NCI-H460 (cell line): ENCODE data around the gene FOXO3B. TPM values are rescaled to one million over a fixed set of nuclear protein-coding genes. Genes with fewer than 3 reads are reported as not detected.
"Not testable (repeated sequence)": the region's sequence is repeated elsewhere in the genome, so short reads cannot be mapped to it uniquely, and the experiment has no call there.

ENCODE experiments used
- DNase-seq: peaks from one replicate; pipeline ENCODE4 v3.0.0-alpha.2; 2016; ENCODE audit warnings: low read depth; ENCODE audit errors: extremely low read depth
- polyA plus RNA-seq: library from polyadenylated mRNA; depleted of rRNA; stranded (reverse); fragments of >200 nt; gene quantifications from 2 replicates; pipeline ENCODE4 v1.2.3, GENCODE V29; 2014; cell fraction: nucleus; rRNA removed
- total RNA-seq: library from RNA; depleted of rRNA; stranded (reverse); fragments of >200 nt; shearing (Covaris generic); gene quantifications from 2 replicates; pipeline ENCODE4 v1.2.3, GENCODE V29; 2014; rRNA removed

The FOXO3B gene
- total RNA-seq, result 3.4 and 4.1 TPM in 2 replicates
- polyA plus RNA-seq, result 1.7 and 3.5 TPM in 2 replicates

- DNase-seq, result peak; percentile 67
Observed at GRCh38 chr17:18681767-18682571, at the start of gene FOXO3B. Gene FOXO3B, minus strand, starts transcription at chr17:18682314. Its CDS starts 663 bp downstream, at chr17:18681651.

DNA sequence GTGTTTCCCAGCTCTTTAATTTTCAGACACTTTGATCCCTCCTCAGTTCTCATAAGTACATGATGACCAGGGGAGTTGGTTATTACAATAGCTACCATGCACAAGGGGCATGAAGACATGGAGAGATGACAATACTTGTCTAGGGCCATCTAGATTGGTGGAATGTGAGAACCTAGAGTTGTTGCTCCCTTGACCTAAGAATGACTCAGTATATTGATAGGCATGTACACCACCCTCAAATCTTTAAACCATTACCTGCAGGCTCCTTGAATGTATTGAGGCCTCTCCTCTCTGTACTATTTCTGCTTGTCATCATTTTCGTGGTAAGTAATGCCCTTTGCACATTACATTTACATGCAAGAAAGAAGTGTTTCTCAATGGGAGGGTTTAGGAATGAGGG, 41.4 kb upstream of the FOXO3B start:
- not testable (repeated sequence) for DNase-seq

DNA sequence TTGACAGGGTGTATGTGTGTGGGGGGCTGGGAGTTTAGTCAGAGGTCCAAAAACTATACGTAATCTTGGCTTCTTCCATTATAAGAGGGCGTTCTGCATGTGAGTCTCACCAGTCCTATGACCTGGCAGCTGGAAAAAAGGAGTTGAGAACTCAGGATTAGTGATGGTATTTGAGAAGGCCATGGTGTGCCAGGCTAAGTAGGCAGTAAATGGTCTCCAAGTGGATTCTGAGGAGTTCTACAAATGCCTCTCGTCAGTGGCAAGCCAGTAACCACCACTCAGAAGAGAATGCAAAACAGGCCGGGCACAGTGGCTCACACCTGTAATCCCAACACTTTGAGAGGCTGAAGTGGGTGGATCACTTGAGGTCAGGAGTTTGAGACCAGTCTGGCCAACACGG, 40.5 kb upstream of the FOXO3B start:
- not testable (repeated sequence) for DNase-seq

- DNase-seq, result not testable (repeated sequence)
Observed at GRCh38 chr17:18721775-18722547, 39.8 kb upstream of the FOXO3B start.

DNA sequence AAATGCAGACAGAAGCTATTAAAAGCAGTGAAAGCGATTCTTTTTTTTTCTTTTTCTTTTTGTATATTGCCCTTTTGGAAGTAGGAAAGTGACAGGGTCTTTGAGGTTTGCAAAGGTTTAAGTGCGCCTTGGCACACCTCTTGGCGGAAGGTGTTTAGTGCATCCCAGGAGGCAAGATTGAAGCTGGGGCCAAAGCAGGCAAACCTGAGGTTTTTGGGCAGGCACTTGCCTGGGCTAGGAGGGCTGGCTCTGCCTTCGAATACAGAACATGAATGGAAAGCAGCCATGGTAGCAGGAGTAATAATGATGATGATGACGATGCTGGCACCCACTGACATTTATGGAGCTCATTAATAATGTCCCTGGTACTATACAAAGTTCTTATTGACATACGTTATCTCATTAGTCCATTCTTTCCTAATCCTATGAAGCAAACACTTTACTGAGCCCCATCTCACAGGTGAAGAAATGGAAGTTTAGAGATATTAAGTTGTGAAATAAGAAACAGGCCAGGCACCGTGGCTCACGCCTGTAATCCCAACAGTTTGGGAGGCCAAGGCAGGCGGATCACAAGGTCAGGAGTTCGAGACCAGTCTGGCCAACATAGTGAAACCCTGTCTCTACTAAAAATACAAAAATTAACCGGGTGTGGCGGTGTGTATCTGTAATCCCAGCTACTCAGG, 37.5 kb upstream of the FOXO3B start:
- DNase-seq, result not testable (repeated sequence)

- not testable (repeated sequence) for DNase-seq
Observed at GRCh38 chr17:18718643-18719427, 36.7 kb upstream of the FOXO3B start.

DNA sequence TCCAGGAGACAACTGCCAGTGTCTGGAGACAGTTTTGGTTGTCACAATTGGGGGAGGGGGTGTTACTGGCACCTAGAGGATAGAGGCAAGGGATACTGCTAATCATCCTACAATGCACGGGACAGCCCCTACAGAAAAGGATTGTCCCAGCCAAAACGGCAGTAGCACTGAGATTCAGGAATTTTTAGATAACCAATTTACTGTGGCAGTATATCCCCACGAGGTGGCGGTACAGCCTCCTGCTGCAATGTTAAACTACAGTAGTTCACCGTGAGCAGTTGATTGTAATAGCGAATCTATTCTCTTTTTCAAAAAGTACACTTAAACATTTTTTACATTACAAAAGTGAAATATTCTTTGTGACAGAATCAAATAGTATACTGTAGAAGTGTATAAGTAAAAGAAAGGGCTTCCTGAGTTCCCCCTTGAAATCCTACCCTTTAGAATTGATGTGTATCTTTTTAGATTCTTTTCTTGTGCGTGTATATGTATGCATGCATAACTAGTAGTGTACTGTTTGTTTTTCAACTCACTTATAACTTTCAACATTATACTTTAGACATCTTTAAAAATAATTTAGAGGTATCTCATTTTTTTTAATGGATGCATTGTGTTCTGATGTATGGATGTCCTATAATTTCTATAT, 30.4 kb upstream of the FOXO3B start:
- peak; percentile 50 for DNase-seq

GRCh38 chr17:18708215-18708614, 26.1 kb upstream of the FOXO3B start:
- DNase-seq, result not testable (repeated sequence)

DNA sequence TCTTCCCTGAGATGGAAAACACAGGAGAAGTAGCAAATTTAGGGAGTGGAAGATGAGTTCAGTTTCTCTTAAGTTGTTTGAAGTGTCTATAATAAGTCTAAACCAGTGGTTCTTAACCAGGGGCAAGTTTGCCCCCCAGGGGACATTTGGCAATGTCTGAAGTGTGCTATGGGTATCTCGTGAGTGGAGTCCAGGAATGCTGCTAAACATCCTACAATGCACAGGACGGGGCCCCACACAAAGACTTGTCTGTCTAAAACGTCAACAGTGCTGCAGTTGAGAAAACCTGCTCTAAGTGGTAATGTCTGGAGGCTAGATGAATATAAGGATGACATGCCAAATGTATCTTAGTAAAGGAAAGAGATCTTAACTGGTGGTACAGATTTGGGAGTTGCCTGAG, 23.8 kb upstream of the FOXO3B start:
- not testable (repeated sequence) for DNase-seq

- DNase-seq, result not testable (repeated sequence)
Observed at GRCh38 chr17:18698473-18699103, 16.5 kb upstream of the FOXO3B start.

GRCh38 chr17:18695143-18695542, 13.0 kb upstream of the FOXO3B start:
- DNase-seq, result not testable (repeated sequence)

DNA sequence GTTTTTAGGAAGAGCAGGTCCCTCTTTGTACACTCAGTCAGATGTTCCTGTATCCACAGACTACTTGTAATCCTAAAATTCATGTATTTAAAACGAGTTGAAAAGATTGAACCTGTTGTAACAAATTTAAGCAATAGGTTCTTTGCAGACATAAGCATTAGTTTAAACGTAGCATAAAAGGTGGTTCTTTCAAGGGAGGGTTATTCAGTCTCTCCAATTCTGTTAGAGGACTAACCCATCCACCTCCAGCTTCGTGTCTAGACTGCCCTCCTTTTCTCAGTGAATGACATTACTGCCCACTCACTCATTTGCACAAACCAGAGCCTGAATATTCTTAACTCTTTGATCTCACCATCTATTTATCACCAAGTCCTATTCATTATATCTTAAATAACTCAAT, 554 bp upstream of the FOXO3B start:
- not testable (repeated sequence) for DNase-seq

DNA sequence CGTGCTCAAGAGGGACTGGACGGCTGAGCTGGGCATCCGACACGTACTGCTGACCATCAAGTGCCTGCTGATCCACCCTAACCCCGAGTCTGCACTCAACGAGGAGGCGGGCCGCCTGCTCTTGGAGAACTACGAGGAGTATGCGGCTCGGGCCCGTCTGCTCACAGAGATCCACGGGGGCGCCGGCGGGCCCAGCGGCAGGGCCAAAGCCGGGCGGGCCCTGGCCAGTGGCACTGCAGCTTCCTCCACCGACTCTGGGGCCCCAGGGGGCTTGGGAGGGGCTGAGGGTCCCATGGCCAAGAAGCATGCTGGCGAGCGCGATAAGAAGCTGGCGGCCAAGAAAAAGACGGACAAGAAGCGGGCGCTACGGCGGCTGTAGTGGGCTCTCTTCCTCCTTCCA, 4.7 kb downstream of the FOXO3B start:
- not testable (repeated sequence) for DNase-seq

DNA sequence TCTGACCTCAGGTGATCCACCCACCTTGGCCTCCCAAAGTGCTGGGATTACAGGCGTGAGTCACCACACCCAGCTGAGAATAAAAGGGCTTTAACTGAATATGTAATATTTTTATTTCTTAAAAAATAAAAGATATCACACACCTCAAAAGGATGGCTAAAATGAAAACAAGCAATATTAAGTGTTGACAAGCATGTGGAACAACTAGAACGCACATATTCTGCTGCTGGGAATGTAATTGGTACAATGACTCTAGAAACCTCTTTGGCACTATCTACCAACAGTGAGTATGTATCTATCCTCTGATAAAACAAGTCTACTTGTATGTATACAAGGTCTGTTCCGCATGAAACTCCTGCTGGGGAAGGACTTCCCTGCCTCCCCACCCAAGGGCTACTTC, 5.2 kb downstream of the FOXO3B start:
- DNase-seq, result not testable (repeated sequence)

- not testable (repeated sequence) for DNase-seq
Observed at GRCh38 chr17:18672395-18673227, 9.5 kb downstream of the FOXO3B start.

- not testable (repeated sequence) for DNase-seq
Observed at GRCh38 chr17:18668625-18669024, 13.5 kb downstream of the FOXO3B start.

- DNase-seq, result not testable (repeated sequence)
Observed at GRCh38 chr17:18667535-18667934, 14.6 kb downstream of the FOXO3B start.

- not testable (repeated sequence) for DNase-seq
Observed at GRCh38 chr17:18666326-18666725, 15.8 kb downstream of the FOXO3B start.
